ENCODE data around the gene GNG2.

Gene GNG2

GRCh38 chr14:51859131-51859530, 1.3 kb upstream of the GNG2 start:
- Histone ChIP-seq H3K79me2 (ENCODE audit: insufficient read depth, low read length) (no peaks in the 10 kb centered on the region), H3K4me3 (ENCODE audit: insufficient read depth, low read length, poor library complexity, severe bottlenecking) (no peak overlapping the region), H2AFZ (ENCODE audit: low read depth, low read length, severe bottlenecking) (no peak overlapping the region), H3K27me3 (ENCODE audit: low read length) (no peaks in the 10 kb centered on the region), H3K9me3 (ENCODE audit: insufficient read depth, low read length) (no peaks in the 10 kb centered on the region), H3K9ac (ENCODE audit: low read length) (no peak overlapping the region), H3K4me2 (ENCODE audit: low read depth, low read length, poor library complexity, severe bottlenecking) (no peak overlapping the region), H4K20me1 (ENCODE audit: low read depth, low read length) (no peaks in the 10 kb centered on the region), H3K36me3 (ENCODE audit: low read length) (no peaks in the 10 kb centered on the region), H3K27ac (ENCODE audit: low read depth, low read length) (no peak overlapping the region), H3K9me2 (replicated peaks; ENCODE audit: insufficient read depth, low read length) (no peaks in the 10 kb centered on the region), H3F3A (ENCODE audit: insufficient read depth) (no peaks in the 10 kb centered on the region)
- TF ChIP-seq, protein P1, sequence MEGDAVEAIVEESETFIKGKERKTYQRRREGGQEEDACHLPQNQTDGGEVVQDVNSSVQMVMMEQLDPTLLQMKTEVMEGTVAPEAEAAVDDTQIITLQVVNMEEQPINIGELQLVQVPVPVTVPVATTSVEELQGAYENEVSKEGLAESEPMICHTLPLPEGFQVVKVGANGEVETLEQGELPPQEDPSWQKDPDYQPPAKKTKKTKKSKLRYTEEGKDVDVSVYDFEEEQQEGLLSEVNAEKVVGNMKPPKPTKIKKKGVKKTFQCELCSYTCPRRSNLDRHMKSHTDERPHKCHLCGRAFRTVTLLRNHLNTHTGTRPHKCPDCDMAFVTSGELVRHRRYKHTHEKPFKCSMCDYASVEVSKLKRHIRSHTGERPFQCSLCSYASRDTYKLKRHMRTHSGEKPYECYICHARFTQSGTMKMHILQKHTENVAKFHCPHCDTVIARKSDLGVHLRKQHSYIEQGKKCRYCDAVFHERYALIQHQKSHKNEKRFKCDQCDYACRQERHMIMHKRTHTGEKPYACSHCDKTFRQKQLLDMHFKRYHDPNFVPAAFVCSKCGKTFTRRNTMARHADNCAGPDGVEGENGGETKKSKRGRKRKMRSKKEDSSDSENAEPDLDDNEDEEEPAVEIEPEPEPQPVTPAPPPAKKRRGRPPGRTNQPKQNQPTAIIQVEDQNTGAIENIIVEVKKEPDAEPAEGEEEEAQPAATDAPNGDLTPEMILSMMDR (IDR thresholded peaks at IDR 0.05; ENCODE audit: insufficient read depth, low read length, poor library complexity, severe bottlenecking) = no peak

GRCh38 chr14:51860825-51861499, 550 bp downstream of the GNG2 start:
- no peak for TF ChIP-seq EZH2phosphoT487 (conservative IDR thresholded peaks at IDR 0.05; ENCODE audit: low read length)
- TF ChIP-seq, protein P1 (IDR thresholded peaks at IDR 0.05; ENCODE audit: insufficient read depth, low read length, poor library complexity, severe bottlenecking) = no peak
- Histone ChIP-seq H3K4me3 (ENCODE audit: insufficient read depth, low read length, poor library complexity, severe bottlenecking) (peak overlapping the region; percentile 65), H3F3A (ENCODE audit: insufficient read depth) (no peaks in the 10 kb centered on the region), H2AFZ (ENCODE audit: low read depth, low read length, severe bottlenecking) (peak overlapping the region; percentile 74), H3K9me2 (replicated peaks; ENCODE audit: insufficient read depth, low read length) (no peaks in the 10 kb centered on the region), H3K79me2 (ENCODE audit: insufficient read depth, low read length) (no peaks in the 10 kb centered on the region), H3K36me3 (ENCODE audit: low read length) (no peaks in the 10 kb centered on the region), H3K27ac (ENCODE audit: low read depth, low read length) (no peak overlapping the region), H3K9me3 (ENCODE audit: insufficient read depth, low read length) (no peaks in the 10 kb centered on the region), H4K20me1 (ENCODE audit: low read depth, low read length) (no peaks in the 10 kb centered on the region), H3K9ac (ENCODE audit: low read length) (peak overlapping the region; percentile 60), H3K4me2 (ENCODE audit: low read depth, low read length, poor library complexity, severe bottlenecking) (peak overlapping the region; percentile 84), H3K27me3 (ENCODE audit: low read length) (no peaks in the 10 kb centered on the region)

- H3K9me3 ChIP-seq (ENCODE audit: insufficient read depth, low read length) = no peaks in the 10 kb centered on the region
- H3K27ac ChIP-seq (ENCODE audit: low read depth, low read length) = no peak overlapping the region
- no peaks in the 10 kb centered on the region for H4K20me1 ChIP-seq (ENCODE audit: low read depth, low read length)
- TF ChIP-seq, protein P1 (IDR thresholded peaks at IDR 0.05; ENCODE audit: insufficient read depth, low read length, poor library complexity, severe bottlenecking) = no peak
- no peak for TF ChIP-seq EZH2phosphoT487 (conservative IDR thresholded peaks at IDR 0.05; ENCODE audit: low read length)
- H3K4me3 ChIP-seq (ENCODE audit: insufficient read depth, low read length, poor library complexity, severe bottlenecking) = peak overlapping the region; percentile 65
- H3F3A ChIP-seq (ENCODE audit: insufficient read depth) = no peaks in the 10 kb centered on the region
- H3K36me3 ChIP-seq (ENCODE audit: low read length) = no peaks in the 10 kb centered on the region
- no peaks in the 10 kb centered on the region for H3K27me3 ChIP-seq (ENCODE audit: low read length)
- peak overlapping the region; percentile 84 for H3K4me2 ChIP-seq (ENCODE audit: low read depth, low read length, poor library complexity, severe bottlenecking)
- peak overlapping the region; percentile 60 for H3K9ac ChIP-seq (ENCODE audit: low read length)
- H3K9me2 ChIP-seq (replicated peaks; ENCODE audit: insufficient read depth, low read length) = no peaks in the 10 kb centered on the region
- H3K79me2 ChIP-seq (ENCODE audit: insufficient read depth, low read length) = no peaks in the 10 kb centered on the region
- H2AFZ ChIP-seq (ENCODE audit: low read depth, low read length, severe bottlenecking) = no peak overlapping the region
Measured at GRCh38 chr14:51862176-51862796, 1.9 kb downstream of the GNG2 start.
